ENCODE data around the gene LHPP.

Gene LHPP

GRCh38 chr10:124472071-124472470 lies 10.4 kb downstream of the LHPP start:
- no peak overlapping the region for H3K4me3 ChIP-seq (ENCODE audit: low read length)
- no peak for TF ChIP-seq ZNF274 (IDR thresholded peaks at IDR 0.05; ENCODE audit: low read depth, low read length)

- H3K4me3 ChIP-seq (ENCODE audit: low read length), result no peak overlapping the region
- no peak for TF ChIP-seq ZNF274 (IDR thresholded peaks at IDR 0.05; ENCODE audit: low read depth, low read length)
These were observed 11.4 kb downstream of the LHPP start for GRCh38 chr10:124473070-124473469.

- H3K4me3 ChIP-seq (ENCODE audit: low read length), result no peak overlapping the region
- TF ChIP-seq ZNF274 (IDR thresholded peaks at IDR 0.05; ENCODE audit: low read depth, low read length), result no peak
These were observed 13.0 kb downstream of the LHPP start for GRCh38 chr10:124474514-124475070.

GRCh38 chr10:124476043-124476725 lies 14.6 kb downstream of the LHPP start:
- TF ChIP-seq ZNF274 (IDR thresholded peaks at IDR 0.05; ENCODE audit: low read depth, low read length), result no peak
- no peak overlapping the region for H3K4me3 ChIP-seq (ENCODE audit: low read length)

- no peak for TF ChIP-seq ZNF274 (IDR thresholded peaks at IDR 0.05; ENCODE audit: low read depth, low read length)
- H3K4me3 ChIP-seq (ENCODE audit: low read length), result no peak overlapping the region
These were observed 16.2 kb downstream of the LHPP start for GRCh38 chr10:124477614-124478363.

GRCh38 chr10:124478515-124478914 lies 16.9 kb downstream of the LHPP start:
- TF ChIP-seq ZNF274 (IDR thresholded peaks at IDR 0.05; ENCODE audit: low read depth, low read length), result no peak
- no peak overlapping the region for H3K4me3 ChIP-seq (ENCODE audit: low read length)

GRCh38 chr10:124480860-124481259 lies 19.2 kb downstream of the LHPP start:
- no peak for TF ChIP-seq ZNF274 (IDR thresholded peaks at IDR 0.05; ENCODE audit: low read depth, low read length)
- no peak overlapping the region for H3K4me3 ChIP-seq (ENCODE audit: low read length)

- no peak overlapping the region for H3K4me3 ChIP-seq (ENCODE audit: low read length)
- TF ChIP-seq ZNF274 (IDR thresholded peaks at IDR 0.05; ENCODE audit: low read depth, low read length), result no peak
These were observed 20.1 kb downstream of the LHPP start for GRCh38 chr10:124481717-124482116.

- no peak overlapping the region for H3K4me3 ChIP-seq (ENCODE audit: low read length)
- no peak for TF ChIP-seq ZNF274 (IDR thresholded peaks at IDR 0.05; ENCODE audit: low read depth, low read length)
These were observed 20.7 kb downstream of the LHPP start for GRCh38 chr10:124482236-124482800.

- H3K4me3 ChIP-seq (ENCODE audit: low read length), result no peak overlapping the region
- TF ChIP-seq ZNF274 (IDR thresholded peaks at IDR 0.05; ENCODE audit: low read depth, low read length), result no peak
These were observed 21.3 kb downstream of the LHPP start for GRCh38 chr10:124482876-124483275.

- no peak for TF ChIP-seq ZNF274 (IDR thresholded peaks at IDR 0.05; ENCODE audit: low read depth, low read length)
- no peak overlapping the region for H3K4me3 ChIP-seq (ENCODE audit: low read length)
These were observed 22.4 kb downstream of the LHPP start for GRCh38 chr10:124484031-124484430.

- no peak overlapping the region for H3K4me3 ChIP-seq (ENCODE audit: low read length)
- TF ChIP-seq ZNF274 (IDR thresholded peaks at IDR 0.05; ENCODE audit: low read depth, low read length), result no peak
These were observed 23.0 kb downstream of the LHPP start for GRCh38 chr10:124484661-124485060.

GRCh38 chr10:124486635-124487034 lies 25.0 kb downstream of the LHPP start:
- H3K4me3 ChIP-seq (ENCODE audit: low read length), result no peak overlapping the region
- TF ChIP-seq ZNF274 (IDR thresholded peaks at IDR 0.05; ENCODE audit: low read depth, low read length), result no peak

GRCh38 chr10:124491105-124491504 lies 29.5 kb downstream of the LHPP start:
- H3K4me3 ChIP-seq (ENCODE audit: low read length), result no peak overlapping the region
- TF ChIP-seq ZNF274 (IDR thresholded peaks at IDR 0.05; ENCODE audit: low read depth, low read length), result no peak

GRCh38 chr10:124492266-124492665 lies 30.6 kb downstream of the LHPP start:
- no peak for TF ChIP-seq ZNF274 (IDR thresholded peaks at IDR 0.05; ENCODE audit: low read depth, low read length)
- H3K4me3 ChIP-seq (ENCODE audit: low read length), result no peak overlapping the region
